ENCODE results near the gene CCR7.

Gene CCR7

DNA sequence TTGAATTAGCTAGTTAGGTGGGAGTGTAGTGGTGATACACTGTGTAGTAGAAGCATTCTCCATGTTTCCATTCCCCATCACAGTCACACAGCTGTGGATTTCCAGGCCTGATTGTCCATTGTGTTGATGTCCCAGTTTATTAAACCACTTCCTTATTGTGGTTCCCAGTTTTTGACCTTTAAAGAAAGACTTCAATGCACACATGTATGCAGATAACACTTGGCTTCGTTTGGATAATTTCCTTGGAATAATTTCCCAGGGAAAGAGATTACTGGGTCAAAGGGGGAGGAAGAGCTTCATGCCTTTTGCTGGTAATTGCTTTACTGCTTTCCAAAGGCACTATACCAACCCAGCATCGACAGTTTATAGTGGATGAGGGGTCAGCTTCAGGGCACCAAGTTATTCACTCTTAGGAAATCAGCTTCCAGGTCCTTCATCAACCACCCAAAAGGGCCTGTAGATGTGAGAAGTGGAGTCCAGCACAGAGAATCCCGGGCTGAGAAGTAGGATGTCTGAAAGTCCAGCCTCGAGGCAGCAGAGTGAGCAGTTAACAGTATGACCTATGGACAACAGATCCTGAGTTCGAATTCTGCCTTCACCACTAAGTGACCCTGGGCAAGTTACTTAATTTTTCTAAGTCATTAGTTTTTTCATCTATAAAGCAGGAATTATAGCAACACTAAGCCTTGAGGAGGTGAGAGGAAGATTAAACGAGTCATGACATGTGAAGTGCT is 32.6 kb downstream of the CCR7 start:
- no peak for DNase-seq

DNA sequence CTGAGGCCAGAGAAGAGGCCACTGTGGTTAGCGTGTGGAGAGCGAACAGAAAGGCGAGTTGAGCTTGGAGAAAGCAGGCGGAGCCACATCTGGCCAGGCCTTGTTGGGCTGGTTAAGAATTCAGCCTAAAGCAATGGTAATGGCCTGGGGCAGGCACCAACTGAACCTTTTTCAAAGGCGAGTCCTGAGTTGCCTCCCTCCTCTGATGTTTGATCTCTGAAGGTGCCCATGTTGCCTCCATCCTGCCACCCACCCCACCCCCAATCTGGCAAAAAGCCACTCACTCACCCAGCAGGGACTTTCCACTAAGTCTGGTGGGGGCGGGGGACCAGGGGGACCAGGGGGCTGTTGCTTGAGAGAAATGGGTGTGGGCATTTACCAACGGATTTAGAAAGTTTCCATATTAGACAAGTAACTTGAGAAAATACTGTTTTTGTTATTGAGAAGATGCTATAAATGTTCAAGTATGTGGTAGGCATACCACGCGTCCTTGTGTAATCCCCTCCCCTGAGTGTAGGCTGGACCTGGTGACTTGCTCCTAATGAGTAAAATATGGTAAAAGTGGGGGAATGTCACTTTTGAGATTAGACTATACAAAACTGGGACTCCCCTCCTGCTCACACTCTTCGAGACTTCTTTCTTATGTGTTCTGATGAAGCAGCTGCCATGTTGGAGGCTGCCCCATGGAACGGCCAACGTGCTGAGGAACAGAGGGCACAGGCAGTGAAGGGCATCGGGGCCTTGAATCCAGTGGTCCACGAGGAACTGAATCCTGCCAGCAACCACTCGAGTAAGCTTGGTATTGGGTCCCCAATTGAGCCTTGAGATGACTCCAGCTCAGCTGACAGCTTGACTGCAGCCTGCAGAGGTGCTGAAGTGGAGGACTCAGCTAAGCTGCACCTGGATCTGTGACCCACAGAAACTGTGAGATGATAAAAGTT is 34.0 kb downstream of the CCR7 start:
- DNase-seq, result no peak

GRCh38 chr17:40530531-40530994 is 34.7 kb downstream of the CCR7 start:
- no peak for DNase-seq

DNA sequence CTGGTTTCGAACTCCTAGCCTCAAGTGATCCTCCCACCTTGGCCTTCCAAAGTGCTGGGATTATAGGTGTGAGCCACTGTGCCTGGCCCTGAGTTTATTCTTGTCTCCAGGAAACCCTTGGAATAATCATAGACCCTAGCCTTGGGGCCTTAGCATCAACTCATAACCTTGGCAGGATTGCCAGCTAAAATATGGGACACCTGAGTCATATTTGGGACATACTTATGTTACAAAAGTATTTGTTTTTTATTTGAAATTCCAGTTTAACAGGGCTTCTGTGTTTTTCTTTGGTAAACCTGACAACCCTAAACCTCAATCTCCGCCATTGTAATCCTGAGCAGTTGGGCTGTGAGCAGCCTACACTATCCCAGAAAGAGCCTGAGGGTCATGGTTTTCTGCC is 35.3 kb downstream of the CCR7 start:
- DNase-seq, result no peak

- DNase-seq, result no peak
These were observed 36.4 kb downstream of the CCR7 start for GRCh38 chr17:40528692-40529417.

- DNase-seq, result no peak
These were observed 38.6 kb downstream of the CCR7 start for GRCh38 chr17:40526668-40527067.

DNA sequence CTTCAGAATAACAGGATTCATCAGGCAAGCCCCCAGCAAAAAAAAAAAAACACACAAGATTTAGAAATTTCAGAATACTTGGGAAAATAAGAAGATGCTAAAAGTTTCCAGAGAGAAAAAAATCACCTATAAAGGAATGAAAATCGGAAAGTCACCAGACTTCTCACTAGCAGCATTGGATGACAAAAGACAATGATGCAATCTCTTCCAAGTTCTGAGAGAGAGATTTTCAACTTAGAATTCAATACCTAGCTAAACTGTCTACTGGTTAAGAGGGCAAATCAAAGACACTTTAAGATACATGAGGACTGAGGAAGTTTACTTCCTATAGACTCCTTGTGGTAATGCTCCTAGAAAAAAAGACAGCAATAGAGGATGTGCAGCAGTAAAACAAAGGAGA is 40.0 kb downstream of the CCR7 start:
- no peak for DNase-seq

DNA sequence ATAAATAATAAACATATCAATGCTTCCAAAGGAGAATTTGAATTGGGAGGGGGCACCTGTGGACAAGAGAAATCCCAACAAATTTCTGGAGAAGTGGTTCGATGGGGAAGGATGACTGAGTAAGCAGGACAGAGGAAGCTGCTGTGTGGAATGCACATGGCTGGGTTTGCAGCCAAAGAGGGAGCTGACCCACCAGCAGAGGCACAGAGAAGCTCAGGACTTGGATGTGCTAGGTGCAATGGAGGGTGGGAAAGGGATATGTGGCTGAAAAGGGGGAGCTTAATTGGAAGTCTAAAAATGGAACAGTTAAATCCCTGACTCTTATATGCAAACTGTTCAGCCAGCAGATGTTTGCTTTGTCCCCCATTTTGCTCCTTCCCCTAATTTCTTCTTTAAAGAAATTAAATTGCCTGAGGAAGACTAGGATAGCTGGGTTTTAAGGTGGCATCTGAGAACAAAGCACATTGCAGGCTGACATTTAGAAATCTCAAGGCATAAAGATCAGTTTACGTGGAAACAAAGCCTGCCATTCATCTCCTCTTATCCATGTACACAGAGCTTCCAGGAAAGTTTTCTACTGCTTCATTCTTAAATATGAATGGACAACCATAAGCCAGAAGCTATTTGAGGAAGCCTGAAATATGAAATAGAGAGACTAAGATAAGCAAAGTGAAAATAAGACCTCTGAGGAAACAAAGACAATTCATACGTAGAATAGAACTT is 40.9 kb downstream of the CCR7 start:
- no peak for DNase-seq

- no peak for DNase-seq
These were observed 42.3 kb downstream of the CCR7 start for GRCh38 chr17:40522961-40523310.

DNA sequence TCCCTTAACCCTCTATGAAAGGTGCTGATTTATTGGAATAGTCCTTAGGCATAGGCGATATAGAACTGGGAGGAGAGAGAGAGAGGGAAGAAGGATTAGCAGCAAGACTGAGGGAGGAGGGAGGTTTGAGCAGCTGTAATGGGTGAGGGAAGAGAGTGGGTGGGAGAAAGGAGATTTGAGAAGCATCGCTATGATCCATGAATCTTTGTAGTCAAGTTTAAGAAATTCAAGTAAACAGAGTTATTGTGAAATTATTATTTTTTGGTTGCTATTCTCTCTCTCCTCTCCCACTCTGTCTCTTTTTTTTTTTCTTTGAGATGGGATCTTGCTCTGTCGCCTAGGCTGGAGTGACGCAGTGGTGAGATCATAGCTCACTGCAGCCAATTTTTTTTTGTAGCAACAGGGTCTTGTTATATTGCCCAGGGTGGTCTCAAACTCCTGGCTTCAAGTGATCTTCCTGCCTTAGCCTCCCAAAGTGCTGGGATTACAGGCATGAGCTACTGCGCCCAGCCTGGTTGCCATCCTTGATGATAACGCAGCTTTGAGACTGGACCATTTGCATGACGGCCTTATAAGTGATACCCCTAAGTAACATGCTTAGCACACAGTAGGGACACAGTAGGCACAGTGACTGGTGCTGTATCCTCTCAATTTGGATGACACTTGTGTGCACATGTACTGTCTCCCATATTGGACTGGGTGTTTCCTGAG is 42.9 kb downstream of the CCR7 start:
- DNase-seq, result no peak

GRCh38 chr17:40520991-40521453 is 44.2 kb downstream of the CCR7 start:
- no peak for DNase-seq

GRCh38 chr17:40519089-40519775 is 46.0 kb downstream of the CCR7 start:
- DNase-seq, result no peak

DNA sequence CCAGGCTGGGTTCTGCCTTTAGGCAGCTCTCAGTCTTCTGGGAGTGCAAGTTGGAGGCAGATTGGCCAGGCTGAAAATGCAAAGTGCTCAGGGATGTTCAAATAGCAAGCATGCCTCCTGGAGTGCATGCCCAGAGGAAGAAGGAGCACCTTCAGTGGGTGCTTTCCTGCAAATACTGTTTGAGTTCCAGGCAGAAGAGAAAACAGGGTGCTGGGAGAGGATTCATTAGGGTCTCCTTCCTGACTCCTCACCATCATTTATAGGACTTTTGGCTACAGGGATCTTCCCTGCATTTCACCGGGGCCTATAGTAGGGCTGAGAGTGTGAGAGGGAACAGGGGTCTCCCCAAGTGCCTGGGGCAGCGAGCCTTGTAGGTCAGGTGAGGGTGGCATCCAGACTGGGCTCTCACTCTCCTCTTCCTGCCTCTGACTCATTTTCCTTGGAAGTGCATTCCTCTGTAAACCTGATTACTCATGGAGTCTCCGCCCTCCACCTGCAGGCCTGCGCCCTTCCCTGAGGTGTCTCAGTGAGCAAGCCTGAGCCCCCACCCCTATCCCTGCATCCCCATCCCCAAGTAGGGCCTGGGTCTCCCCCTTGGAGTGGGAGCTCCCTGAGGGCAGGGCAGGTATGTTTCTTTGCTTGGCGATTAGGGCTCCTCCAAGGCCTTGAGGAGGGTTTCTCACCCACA is 46.7 kb downstream of the CCR7 start:
- DNase-seq, result no peak

- DNase-seq, result no peak
These were observed 47.3 kb downstream of the CCR7 start for GRCh38 chr17:40517981-40518380.

- no peak for DNase-seq
These were observed 48.0 kb downstream of the CCR7 start for GRCh38 chr17:40517286-40517662.

GRCh38 chr17:40516581-40517285 is 48.5 kb downstream of the CCR7 start:
- DNase-seq, result no peak

DNA sequence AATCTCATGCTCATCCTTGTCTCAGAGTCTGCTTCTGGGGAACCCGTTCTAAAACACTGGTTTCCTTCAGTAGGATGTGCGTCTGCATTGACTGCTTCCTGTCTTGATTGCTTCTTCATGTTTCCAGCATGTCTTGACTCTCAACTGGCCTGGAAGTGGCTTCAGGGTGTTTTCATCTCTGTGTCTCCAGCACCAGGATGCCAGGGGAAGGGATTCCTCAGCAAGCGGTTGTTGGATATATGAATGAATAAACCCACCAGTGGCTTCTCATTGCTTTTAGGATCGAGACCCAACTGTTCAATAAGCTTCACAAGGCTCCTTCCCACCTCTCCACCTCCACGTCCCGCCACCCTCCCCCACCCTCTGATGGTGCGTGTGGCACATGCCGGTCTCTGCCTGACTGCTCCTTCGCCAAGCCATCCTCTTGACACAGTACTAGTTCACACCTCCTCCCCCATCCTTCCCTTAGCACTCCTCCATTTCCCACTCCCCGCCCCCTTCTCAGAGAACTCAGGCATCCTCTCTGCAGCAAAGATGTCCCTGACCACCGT is 49.7 kb downstream of the CCR7 start:
- DNase-seq, result no peak

GRCh38 chr17:40515011-40515410 is 50.3 kb downstream of the CCR7 start:
- DNase-seq, result no peak

DNA sequence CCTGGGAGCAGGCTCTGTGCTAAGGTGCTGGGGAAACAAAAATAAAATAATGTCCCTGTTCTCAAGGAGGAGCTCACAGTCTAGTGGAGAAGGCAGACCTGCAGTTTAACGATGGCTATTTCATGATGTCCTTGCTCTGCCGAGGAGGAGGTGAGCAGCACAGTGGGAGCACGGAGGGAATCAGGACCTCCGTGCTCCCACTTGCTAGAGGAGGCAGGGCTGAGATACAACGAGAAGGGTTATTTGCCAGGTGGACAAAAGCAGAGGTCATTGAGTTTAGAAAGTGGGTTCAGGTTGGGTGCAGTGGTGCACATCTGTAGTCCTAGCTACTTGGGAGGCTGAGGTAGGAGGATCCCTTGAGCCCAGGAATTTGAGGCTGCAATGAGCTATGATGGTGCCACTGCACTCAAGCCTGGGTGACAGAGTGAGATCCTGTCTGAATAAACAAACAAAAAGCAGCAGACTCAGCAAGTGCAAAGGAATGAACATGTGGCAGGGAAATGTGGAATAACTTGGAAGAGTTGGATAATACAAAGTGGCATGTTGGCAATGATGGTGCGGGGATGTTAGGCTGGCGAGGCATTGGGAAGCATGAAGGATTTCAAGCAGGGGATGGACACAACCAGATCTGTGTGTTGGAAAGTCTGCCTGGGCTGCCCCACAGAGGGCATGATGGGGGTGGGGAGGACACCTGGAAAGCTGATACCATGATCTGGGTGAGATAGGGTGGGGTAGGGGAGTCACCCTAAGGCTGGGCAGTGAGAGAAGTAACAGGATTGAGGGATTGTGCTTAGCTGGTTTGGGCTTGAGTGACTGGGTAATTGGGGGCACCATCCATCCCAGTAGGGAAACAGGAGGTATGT is 51.0 kb downstream of the CCR7 start:
- DNase-seq, result no peak
